ENCODE measurements around the gene CAPN7.

DNA sequence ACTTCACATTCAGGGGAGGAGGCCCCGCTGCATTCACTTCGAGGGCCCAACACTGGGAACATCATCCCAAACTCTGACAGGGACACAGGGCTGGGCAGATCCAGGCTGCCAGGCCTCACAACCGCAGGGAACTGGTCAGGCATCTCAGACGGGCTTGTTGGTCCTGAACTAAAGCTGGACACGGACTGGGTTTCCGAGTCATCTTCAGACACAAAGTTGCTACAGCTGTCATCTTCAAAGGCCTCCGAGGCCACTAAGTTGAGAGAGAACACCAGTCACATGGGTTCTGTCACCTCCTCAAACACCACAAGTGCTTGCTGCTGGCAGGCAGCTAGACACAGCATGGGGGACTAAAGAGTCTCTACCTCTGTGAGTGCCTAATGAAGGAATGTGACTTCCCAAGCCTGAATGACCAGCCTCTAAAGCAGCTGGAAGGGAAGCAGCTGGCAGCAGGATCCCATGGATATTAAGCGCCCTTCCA lies 50.9 kb downstream of the CAPN7 start:
- no peak for TF ChIP-seq CTCF (IDR thresholded peaks at IDR 0.05; ENCODE audit: insufficient read depth, low read length)
- TF ChIP-seq, protein P1, sequence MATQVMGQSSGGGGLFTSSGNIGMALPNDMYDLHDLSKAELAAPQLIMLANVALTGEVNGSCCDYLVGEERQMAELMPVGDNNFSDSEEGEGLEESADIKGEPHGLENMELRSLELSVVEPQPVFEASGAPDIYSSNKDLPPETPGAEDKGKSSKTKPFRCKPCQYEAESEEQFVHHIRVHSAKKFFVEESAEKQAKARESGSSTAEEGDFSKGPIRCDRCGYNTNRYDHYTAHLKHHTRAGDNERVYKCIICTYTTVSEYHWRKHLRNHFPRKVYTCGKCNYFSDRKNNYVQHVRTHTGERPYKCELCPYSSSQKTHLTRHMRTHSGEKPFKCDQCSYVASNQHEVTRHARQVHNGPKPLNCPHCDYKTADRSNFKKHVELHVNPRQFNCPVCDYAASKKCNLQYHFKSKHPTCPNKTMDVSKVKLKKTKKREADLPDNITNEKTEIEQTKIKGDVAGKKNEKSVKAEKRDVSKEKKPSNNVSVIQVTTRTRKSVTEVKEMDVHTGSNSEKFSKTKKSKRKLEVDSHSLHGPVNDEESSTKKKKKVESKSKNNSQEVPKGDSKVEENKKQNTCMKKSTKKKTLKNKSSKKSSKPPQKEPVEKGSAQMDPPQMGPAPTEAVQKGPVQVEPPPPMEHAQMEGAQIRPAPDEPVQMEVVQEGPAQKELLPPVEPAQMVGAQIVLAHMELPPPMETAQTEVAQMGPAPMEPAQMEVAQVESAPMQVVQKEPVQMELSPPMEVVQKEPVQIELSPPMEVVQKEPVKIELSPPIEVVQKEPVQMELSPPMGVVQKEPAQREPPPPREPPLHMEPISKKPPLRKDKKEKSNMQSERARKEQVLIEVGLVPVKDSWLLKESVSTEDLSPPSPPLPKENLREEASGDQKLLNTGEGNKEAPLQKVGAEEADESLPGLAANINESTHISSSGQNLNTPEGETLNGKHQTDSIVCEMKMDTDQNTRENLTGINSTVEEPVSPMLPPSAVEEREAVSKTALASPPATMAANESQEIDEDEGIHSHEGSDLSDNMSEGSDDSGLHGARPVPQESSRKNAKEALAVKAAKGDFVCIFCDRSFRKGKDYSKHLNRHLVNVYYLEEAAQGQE (IDR thresholded peaks at IDR 0.05; ENCODE audit: insufficient replicate concordance, low read depth): no peak
- no peak for TF ChIP-seq POLR2AphosphoS5 (IDR thresholded peaks at IDR 0.05; ENCODE audit: low read depth)
- TF ChIP-seq GABPA (IDR thresholded peaks at IDR 0.05; ENCODE audit: low read depth): no peak
- no peak for TF ChIP-seq SPI1 (IDR thresholded peaks at IDR 0.05; ENCODE audit: borderline replicate concordance, low read depth)
